ENCODE data around the gene IL4. TPM values are rescaled to one million over a fixed set of nuclear protein-coding genes. Genes with fewer than 3 reads are reported as not detected.
A peak's percentile ranks its signal among the peaks of the same experiment; 100 is the strongest.

The IL4 gene
- total RNA-seq: not detected
- polyA plus RNA-seq (2013, experiment 1 of 2): not detected
- polyA plus RNA-seq (2013, experiment 2 of 2): not detected
- long read RNA-seq, experiment 1: 0 reads
- long read RNA-seq, experiment 2: 0 reads
- long read RNA-seq, experiment 3: 0 reads
- long read RNA-seq, experiment 4: 0 reads

GRCh38 chr5:132673939-132674630 is at the start of gene IL4:
Gene IL4, plus strand, starts transcription at chr5:132673989. Its CDS starts 62 bp downstream, at chr5:132674051.
- Histone ChIP-seq H3K9me3 (ENCODE audit: control insufficient read depth, low read length) (no peaks in the 10 kb centered on the region), H3K36me3 (ENCODE audit: control insufficient read depth, insufficient read depth, low read length) (no peaks in the 10 kb centered on the region), H3K9ac (ENCODE audit: extremely low read depth, low read length, poor library complexity, severe bottlenecking) (no peak within 1 kb of the TSS), H3K4me1 (ENCODE audit: control insufficient read depth, insufficient read depth, low read length) (peaks cover 6% of the 10 kb centered on the region), H3K27ac (ENCODE audit: low read depth, low read length) (no peak within 1 kb of the TSS), H3K27me3 (ENCODE audit: control insufficient read depth, insufficient read depth, low read length, poor library complexity, severe bottlenecking) (no peaks in the 10 kb centered on the region), H3K4me3 (ENCODE audit: low read length) (no peak within 1 kb of the TSS)
- Mint-ChIP-seq H3K27ac (no peak within 1 kb of the TSS), H3K4me3 (no peak within 1 kb of the TSS), H3K36me3 (ENCODE audit: low read depth) (no peaks in the 10 kb centered on the region), H3K4me1 (peaks cover 22% of the 10 kb centered on the region), H3K27me3 (ENCODE audit: insufficient read depth) (no peaks in the 10 kb centered on the region), H3K9me3 (no peaks in the 10 kb centered on the region)
- peak; percentile 42 for DNase-seq
- WGBS, 2 experiments (ENCODE audit: insufficient coverage in 1 of 2, insufficient read length in 1 of 2): 86 to 91% methylated on average over 11 to 14 of the region's 14 CpGs
- TF ChIP-seq, protein P1, sequence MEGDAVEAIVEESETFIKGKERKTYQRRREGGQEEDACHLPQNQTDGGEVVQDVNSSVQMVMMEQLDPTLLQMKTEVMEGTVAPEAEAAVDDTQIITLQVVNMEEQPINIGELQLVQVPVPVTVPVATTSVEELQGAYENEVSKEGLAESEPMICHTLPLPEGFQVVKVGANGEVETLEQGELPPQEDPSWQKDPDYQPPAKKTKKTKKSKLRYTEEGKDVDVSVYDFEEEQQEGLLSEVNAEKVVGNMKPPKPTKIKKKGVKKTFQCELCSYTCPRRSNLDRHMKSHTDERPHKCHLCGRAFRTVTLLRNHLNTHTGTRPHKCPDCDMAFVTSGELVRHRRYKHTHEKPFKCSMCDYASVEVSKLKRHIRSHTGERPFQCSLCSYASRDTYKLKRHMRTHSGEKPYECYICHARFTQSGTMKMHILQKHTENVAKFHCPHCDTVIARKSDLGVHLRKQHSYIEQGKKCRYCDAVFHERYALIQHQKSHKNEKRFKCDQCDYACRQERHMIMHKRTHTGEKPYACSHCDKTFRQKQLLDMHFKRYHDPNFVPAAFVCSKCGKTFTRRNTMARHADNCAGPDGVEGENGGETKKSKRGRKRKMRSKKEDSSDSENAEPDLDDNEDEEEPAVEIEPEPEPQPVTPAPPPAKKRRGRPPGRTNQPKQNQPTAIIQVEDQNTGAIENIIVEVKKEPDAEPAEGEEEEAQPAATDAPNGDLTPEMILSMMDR (conservative IDR thresholded peaks at IDR 0.05): no peak

DNA sequence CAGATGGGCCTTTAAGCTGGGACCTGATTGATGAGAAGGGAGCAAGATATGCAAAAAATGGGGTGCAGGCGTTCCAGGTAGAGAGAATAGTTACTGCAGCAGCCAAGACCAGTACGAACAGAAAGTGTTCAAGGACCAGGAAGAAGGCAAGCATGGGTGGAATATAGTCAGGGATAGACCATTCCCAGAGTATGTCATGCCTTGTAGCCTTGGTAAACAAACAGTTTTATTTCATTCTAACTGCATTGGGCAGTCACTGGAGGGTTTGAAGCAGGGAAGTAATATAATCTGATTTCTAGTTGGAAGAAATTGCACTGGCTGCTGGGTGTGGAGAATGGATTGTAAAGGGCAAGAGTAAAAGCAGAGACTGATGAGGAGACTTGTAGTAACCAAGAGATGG is 46.3 kb upstream of the IL4 start:
- Mint-ChIP-seq H3K4me3 (no peak overlapping the region), H3K27ac (no peak overlapping the region), H3K9me3 (no peaks in the 10 kb centered on the region), H3K4me1 (peaks cover 6% of the 10 kb centered on the region), H3K36me3 (ENCODE audit: low read depth) (peaks cover 53% of the 10 kb centered on the region), H3K27me3 (ENCODE audit: insufficient read depth) (no peaks in the 10 kb centered on the region)
- Histone ChIP-seq H3K9me3 (ENCODE audit: control insufficient read depth, low read length) (no peaks in the 10 kb centered on the region), H3K9ac (ENCODE audit: extremely low read depth, low read length, poor library complexity, severe bottlenecking) (no peak overlapping the region), H3K4me1 (ENCODE audit: control insufficient read depth, insufficient read depth, low read length) (peaks cover 3% of the 10 kb centered on the region), H3K27me3 (ENCODE audit: control insufficient read depth, insufficient read depth, low read length, poor library complexity, severe bottlenecking) (no peaks in the 10 kb centered on the region), H3K4me3 (ENCODE audit: low read length) (no peak overlapping the region), H3K27ac (ENCODE audit: low read depth, low read length) (no peak overlapping the region), H3K36me3 (ENCODE audit: control insufficient read depth, insufficient read depth, low read length) (no peaks in the 10 kb centered on the region)
- TF ChIP-seq, protein P1 (conservative IDR thresholded peaks at IDR 0.05): no peak
- 90 to 100% methylated on average over 2 of the region's 2 CpGs for WGBS, 2 experiments (ENCODE audit: insufficient coverage in 1 of 2, insufficient read length in 1 of 2)
- DNase-seq: no peak

DNA sequence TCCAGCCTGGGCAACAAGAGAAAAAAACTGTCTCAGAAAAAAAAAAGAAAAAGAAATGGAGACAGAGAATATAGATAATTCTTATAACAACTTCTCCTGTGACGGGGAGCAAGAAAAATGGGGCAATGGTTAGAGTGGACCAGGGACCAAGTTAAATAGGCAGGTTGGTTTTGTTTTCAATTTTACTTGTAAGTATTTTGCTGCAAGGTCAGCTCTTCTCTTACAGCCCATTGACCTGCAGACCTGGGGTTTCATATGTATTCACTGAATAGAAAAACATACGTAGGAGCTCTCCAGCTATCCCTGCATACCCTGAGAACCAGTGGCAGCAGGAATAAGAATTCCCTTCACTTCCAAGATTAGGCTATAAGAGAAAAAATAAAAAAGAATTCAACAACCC is 45.0 kb upstream of the IL4 start:
- H3K4me1 ChIP-seq (ENCODE audit: control insufficient read depth, insufficient read depth, low read length): peaks cover 3% of the 10 kb centered on the region
- H3K36me3 ChIP-seq (ENCODE audit: control insufficient read depth, insufficient read depth, low read length): peaks cover 5% of the 10 kb centered on the region
- no peak overlapping the region for H3K9ac ChIP-seq (ENCODE audit: extremely low read depth, low read length, poor library complexity, severe bottlenecking)
- Mint-ChIP-seq H3K27ac (no peak overlapping the region), H3K27me3 (ENCODE audit: insufficient read depth) (no peaks in the 10 kb centered on the region), H3K4me3 (no peak overlapping the region), H3K9me3 (no peaks in the 10 kb centered on the region), H3K36me3 (ENCODE audit: low read depth) (peaks cover 57% of the 10 kb centered on the region), H3K4me1 (peaks cover 6% of the 10 kb centered on the region)
- TF ChIP-seq, protein P1 (conservative IDR thresholded peaks at IDR 0.05): no peak
- DNase-seq: no peak
- no peaks in the 10 kb centered on the region for H3K9me3 ChIP-seq (ENCODE audit: control insufficient read depth, low read length)
- H3K27me3 ChIP-seq (ENCODE audit: control insufficient read depth, insufficient read depth, low read length, poor library complexity, severe bottlenecking): no peaks in the 10 kb centered on the region
- H3K27ac ChIP-seq (ENCODE audit: low read depth, low read length): no peak overlapping the region
- 96 to 100% methylated on average over 1 to 2 of the region's 2 CpGs for WGBS, 2 experiments (ENCODE audit: insufficient coverage in 1 of 2, insufficient read length in 1 of 2)
- H3K4me3 ChIP-seq (ENCODE audit: low read length): no peak overlapping the region
